ENCODE results near the gene ST3GAL4. TPM values are rescaled to one million over a fixed set of nuclear protein-coding genes. Genes with fewer than 3 reads are reported as not detected.
A peak's percentile ranks its signal among the peaks of the same experiment; 100 is the strongest.

The ST3GAL4 gene
- total and polyA plus RNA-seq, 9 of the 15 experiments (the other 6 are each of a cell fraction or from before 2014, with no cell fraction given): 0.27 to 22.9 (median 10.5) TPM

DNA sequence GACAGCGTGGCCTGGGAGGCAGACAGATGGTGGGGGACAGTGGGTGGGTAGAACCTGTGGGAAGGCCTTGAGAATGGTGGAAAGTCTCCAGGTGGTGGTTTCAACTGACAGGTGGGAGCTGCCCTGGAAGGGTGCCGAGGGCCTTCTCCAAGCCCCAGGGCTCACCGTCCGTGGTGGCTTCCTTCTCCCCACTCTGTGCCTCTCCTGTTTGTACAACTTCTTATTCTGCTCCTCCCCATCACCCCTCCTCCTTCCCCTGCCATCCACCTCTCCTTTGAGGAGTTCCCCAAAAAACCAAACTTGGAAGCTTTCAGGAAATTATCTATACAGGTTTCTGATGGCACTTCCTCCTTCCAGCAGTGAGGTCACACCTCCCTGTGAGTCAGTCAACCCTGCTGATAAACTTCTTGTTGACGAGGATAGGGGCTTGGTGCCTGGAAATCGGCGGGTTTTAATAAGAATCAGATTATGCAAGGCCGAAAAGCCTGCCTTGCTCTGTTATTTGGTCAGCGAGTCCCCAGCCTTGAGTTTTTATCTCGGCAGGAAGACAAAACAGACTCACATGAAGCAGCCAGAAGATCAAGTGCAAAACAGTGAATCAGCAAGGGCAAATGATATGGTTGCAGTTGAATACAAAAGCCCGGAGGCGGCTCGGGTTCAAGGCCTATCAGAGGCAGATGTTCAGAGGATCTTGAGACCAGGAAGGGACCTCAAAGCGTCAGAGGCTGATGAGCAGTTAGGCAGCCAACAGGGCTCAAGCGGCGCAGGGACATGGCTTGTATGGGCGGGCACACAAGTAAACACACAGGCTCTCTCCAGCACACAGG, 9.5 kb upstream of the ST3GAL4 start (continued):
- TF ChIP-seq, protein P1, sequence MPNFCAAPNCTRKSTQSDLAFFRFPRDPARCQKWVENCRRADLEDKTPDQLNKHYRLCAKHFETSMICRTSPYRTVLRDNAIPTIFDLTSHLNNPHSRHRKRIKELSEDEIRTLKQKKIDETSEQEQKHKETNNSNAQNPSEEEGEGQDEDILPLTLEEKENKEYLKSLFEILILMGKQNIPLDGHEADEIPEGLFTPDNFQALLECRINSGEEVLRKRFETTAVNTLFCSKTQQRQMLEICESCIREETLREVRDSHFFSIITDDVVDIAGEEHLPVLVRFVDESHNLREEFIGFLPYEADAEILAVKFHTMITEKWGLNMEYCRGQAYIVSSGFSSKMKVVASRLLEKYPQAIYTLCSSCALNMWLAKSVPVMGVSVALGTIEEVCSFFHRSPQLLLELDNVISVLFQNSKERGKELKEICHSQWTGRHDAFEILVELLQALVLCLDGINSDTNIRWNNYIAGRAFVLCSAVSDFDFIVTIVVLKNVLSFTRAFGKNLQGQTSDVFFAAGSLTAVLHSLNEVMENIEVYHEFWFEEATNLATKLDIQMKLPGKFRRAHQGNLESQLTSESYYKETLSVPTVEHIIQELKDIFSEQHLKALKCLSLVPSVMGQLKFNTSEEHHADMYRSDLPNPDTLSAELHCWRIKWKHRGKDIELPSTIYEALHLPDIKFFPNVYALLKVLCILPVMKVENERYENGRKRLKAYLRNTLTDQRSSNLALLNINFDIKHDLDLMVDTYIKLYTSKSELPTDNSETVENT (CRISPR knock-in tag; IDR thresholded peaks at IDR 0.05): 0 out of 2 replicates have a peak, but pooled peaks have one; percentile 44
- TF ChIP-seq GATAD2A (IDR thresholded peaks at IDR 0.05) (peak; percentile 39; the same call in 1 of the 2 replicates), HDAC3 (IDR thresholded peaks at IDR 0.05; ENCODE audit: borderline replicate concordance, partially characterized antibody) (peak; percentile 95), TSC22D4 (tag; IDR thresholded peaks at IDR 0.05) (no peak), HDAC1 (IDR thresholded peaks at IDR 0.05) (peak in 1 of 2 experiments; percentile 78; a peak in 2 of 4 replicates), JUN (IDR thresholded peaks at IDR 0.05; ENCODE audit: borderline replicate concordance, low read depth, low read length) (peak; percentile 90), JUN (CRISPR knock-in tag; IDR thresholded peaks at IDR 0.05; ENCODE audit: borderline replicate concordance) (no peak), CC2D1A (IDR thresholded peaks at IDR 0.05) (peak; percentile 91; the same call in 1 of the 2 replicates), TBP (optimal IDR thresholded peaks at IDR 0.05; ENCODE audit: low read depth, low read length) (peak; percentile 31), GABPA (tag; conservative IDR thresholded peaks at IDR 0.05; ENCODE audit: low read depth) (peak; percentile 74), SMARCC2 (IDR thresholded peaks at IDR 0.05; ENCODE audit: low read depth) (peak; percentile 92; the same call in 1 of the 2 replicates), SMARCA4 (IDR thresholded peaks at IDR 0.05) (peak; percentile 95), NRF1 (conservative IDR thresholded peaks at IDR 0.05 in 1 of 2, IDR thresholded peaks at IDR 0.05 in 1 of 2) (peak; percentile 82 to 84)
- TF ChIP-seq, protein P2, sequence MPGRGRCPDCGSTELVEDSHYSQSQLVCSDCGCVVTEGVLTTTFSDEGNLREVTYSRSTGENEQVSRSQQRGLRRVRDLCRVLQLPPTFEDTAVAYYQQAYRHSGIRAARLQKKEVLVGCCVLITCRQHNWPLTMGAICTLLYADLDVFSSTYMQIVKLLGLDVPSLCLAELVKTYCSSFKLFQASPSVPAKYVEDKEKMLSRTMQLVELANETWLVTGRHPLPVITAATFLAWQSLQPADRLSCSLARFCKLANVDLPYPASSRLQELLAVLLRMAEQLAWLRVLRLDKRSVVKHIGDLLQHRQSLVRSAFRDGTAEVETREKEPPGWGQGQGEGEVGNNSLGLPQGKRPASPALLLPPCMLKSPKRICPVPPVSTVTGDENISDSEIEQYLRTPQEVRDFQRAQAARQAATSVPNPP (IDR thresholded peaks at IDR 0.05; ENCODE audit: borderline replicate concordance, insufficient read depth, insufficient read length): no peak
- TF ChIP-seq, protein P3, sequence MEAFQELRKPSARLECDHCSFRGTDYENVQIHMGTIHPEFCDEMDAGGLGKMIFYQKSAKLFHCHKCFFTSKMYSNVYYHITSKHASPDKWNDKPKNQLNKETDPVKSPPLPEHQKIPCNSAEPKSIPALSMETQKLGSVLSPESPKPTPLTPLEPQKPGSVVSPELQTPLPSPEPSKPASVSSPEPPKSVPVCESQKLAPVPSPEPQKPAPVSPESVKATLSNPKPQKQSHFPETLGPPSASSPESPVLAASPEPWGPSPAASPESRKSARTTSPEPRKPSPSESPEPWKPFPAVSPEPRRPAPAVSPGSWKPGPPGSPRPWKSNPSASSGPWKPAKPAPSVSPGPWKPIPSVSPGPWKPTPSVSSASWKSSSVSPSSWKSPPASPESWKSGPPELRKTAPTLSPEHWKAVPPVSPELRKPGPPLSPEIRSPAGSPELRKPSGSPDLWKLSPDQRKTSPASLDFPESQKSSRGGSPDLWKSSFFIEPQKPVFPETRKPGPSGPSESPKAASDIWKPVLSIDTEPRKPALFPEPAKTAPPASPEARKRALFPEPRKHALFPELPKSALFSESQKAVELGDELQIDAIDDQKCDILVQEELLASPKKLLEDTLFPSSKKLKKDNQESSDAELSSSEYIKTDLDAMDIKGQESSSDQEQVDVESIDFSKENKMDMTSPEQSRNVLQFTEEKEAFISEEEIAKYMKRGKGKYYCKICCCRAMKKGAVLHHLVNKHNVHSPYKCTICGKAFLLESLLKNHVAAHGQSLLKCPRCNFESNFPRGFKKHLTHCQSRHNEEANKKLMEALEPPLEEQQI (IDR thresholded peaks at IDR 0.05): no peak
- TF ChIP-seq, protein P4, sequence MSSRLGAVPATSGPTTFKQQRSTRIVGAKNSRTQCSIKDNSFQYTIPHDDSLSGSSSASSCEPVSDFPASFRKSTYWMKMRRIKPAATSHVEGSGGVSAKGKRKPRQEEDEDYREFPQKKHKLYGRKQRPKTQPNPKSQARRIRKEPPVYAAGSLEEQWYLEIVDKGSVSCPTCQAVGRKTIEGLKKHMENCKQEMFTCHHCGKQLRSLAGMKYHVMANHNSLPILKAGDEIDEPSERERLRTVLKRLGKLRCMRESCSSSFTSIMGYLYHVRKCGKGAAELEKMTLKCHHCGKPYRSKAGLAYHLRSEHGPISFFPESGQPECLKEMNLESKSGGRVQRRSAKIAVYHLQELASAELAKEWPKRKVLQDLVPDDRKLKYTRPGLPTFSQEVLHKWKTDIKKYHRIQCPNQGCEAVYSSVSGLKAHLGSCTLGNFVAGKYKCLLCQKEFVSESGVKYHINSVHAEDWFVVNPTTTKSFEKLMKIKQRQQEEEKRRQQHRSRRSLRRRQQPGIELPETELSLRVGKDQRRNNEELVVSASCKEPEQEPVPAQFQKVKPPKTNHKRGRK (tag; IDR thresholded peaks at IDR 0.05): no peak
- TF ChIP-seq, protein P5, sequence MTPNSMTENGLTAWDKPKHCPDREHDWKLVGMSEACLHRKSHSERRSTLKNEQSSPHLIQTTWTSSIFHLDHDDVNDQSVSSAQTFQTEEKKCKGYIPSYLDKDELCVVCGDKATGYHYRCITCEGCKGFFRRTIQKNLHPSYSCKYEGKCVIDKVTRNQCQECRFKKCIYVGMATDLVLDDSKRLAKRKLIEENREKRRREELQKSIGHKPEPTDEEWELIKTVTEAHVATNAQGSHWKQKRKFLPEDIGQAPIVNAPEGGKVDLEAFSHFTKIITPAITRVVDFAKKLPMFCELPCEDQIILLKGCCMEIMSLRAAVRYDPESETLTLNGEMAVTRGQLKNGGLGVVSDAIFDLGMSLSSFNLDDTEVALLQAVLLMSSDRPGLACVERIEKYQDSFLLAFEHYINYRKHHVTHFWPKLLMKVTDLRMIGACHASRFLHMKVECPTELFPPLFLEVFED (CRISPR knock-in tag; conservative IDR thresholded peaks at IDR 0.05): peak; percentile 83; the same call in 1 of the 2 replicates

Data from K562 (cell line).